HG03103 (cell line): Measurements from ENCODE around the gene TMOD2.

ENCODE experiments used
- ATAC-seq: cut with Tn5 transposase; IDR thresholded peaks from one replicate; pipeline ENCODE4 v1.9.1; 2021; ENCODE audit warnings: low read depth; ENCODE audit not compliant: unreplicated experiment

Gene TMOD2

DNA sequence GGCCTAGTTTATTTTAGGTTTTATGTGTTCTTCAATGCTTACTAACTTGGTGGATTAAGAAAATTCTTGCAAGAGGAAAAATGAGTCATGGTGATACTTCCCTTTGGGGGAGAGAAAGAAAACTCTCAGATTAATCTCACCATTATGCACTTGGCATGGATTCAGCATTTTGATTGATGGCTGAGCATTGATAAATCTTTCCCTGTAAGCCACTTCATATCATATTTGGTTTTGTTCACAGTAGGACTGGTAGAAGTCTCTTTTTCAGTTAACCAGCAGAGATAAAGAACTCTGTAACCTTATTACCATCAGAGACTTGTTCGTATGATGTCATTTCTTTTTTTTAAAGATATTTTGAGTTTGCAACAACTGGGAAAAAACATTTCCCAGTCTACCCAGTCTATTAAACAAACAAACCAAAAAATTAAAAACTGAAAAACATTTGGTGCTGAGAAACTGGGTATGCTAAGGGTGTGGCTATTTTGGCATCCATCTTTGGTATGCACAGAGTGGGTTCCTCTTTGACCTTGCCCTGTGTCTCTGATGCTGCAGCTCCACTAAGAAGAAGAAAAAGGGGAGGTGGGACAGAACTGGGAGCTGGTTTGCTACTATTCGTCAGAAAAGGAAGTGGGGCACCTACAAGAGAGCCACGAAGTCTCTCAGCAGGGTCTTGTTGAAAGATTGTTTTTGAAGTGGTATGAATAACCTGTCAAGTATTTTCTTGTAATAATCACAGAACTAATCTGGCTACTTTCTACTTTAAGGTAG lies 95.2 kb downstream of the TMOD2 start:
- ATAC-seq, result no peak

DNA sequence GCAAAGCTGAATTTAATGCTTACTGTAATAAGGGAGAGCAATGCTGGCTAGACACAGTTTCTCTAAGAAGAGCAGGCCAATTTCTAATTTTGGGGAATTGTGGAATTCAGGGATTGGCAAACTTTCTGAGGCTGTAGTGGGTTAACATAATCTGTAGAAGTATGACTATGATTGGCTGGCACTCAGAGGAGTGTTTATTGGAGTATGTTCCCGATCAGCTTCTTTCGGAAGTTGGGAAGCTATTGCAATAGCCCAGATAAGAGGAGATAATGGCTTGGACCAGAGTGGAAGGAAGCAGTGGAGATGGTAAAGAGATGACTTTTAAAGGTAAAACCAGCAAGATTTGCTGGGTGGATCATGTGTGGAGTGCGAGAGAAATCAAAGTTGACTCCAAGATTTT lies 97.4 kb downstream of the TMOD2 start:
- ATAC-seq, result no peak

DNA sequence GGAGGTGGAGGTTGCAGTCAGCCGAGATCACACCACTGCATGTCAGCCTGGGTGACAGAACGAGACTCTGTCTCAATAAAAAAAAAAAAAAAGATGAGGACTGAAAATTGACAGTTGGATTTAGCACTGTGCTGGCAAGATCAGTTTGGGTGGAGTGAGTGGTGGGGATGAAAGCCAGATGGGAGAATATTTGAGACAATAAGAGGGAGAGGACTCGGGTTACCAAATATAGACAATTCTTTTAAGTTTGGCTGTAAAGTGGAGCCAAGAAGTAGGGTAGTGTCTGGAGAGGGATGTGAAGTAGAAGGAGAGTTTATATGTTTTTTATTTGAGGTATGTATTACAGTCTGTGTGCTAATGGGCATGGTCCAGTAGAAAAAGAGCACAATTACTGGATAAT lies 98.5 kb downstream of the TMOD2 start:
- ATAC-seq, result no peak

DNA sequence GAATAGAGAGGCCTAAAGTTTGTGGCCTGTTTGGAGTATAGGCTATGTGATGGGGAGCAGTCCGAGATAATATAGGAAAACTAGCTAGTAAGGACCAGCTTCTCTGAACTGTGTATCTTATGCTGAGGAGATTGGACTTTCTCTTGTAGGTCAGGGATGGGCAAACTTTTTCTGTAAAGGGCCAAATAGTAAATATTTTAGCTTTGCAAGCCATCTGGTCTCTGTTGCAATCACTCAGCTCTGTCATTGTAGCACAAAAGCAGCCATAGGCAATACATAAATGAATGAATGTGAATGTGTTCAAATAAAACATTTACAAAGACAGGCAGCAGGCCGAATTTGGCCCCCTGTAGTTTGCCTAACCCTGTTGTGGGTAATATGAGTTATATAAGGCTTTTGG lies 102.6 kb downstream of the TMOD2 start:
- ATAC-seq, result no peak

DNA sequence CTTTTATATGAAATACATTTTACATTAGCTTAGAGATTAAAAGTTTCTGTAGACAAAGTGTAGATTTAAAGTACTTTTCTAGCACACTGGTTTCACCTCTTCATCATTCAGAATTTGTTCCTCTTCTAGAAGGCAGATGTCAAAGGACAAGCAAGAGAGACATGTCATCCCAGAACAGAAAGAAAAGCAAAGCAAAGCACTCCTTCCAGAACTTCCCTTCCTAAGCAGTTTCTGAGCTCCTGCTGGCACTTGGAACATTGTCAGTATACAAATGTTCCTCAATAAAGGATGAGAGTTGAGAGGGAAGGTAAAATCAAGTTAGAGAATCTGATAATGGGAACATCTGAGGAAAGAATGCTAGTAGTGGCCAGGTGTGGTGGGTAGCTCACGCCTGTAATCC lies 104.2 kb downstream of the TMOD2 start:
- ATAC-seq, result no peak

DNA sequence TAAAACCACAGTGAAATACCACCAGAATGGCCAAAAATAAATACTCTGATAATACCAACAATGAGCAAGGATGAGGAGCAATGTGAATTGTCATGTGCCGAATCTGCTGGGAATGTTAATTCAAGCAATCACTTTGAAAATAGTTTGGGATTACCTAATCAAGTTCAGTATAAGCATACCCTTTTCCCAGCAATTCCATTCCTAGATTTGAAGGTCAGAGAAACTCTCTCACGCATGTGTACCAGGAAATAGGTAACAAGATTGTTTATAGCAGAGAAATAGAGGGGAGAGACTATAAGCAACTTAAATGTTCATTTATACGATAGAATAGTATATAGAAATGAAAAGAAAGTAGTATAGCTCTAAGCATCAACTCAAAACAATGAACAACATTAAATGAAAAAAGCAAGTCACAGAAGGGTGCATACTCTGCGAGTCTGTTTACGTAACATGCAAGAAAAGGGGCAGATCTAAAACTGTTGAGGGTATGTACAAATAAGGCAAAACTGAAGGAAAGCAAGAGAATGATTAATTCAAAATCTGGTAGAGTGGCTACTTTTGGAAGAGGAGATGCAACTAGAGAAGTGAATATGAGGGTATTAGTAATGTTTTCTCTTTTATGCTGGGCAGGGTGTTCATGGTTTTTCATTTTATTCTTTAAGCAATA lies 105.5 kb downstream of the TMOD2 start:
- no peak for ATAC-seq

DNA sequence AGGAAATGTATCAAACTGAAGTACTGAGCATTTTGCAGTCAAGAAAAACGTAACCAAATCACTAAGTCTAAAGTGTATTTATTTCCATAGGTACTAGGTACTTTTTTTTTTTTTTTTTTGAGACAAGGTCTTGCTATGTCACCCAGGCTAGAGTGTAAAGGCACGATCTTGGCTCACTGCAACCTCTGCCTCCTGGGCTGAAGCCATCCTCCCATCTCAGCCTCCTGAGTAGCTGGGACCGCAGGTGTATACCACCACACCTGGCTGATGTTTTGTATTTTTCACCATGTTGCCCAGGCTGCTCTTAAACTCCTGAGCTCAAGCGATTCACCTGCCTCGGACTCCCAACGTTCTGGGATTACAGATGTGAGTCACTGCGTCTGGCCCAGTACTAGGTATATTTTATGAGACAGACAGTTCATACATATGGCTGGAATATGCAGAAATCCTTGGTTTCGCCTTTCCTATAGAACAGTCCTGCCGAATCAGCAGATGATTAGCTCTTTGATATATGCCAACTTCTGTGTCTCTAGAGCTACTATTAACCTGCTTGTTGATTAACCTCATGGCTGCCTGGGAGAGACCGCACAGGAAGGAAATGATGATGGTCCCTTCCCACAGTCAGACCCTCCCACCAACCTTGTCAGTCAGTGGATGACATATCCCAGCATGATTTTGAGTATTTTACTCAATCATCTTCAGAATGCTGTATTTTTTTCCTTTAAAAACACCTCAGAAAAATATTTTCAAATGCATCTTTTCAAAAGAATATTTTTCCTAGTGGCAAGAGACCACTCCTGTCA lies 110.4 kb downstream of the TMOD2 start:
- ATAC-seq, result no peak

DNA sequence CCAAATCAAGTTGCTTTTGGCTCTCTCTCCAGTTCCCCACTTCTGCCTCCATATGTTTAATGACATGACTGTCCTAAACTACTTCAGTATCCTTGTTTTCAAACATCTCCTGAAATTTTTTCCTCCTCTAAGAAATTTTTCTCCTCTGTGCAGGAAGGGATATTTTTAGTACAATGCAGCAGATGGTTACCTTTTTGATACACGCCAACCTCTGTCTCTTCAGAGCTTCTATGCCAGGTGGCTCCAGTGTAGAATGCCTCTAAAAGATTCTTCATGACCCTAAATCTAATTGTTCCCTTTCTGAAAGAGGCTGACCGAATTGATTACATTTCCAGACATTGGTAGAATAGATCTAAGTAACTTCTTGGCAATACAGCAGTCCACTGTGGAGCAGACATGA lies 111.7 kb downstream of the TMOD2 start:
- no peak for ATAC-seq

DNA sequence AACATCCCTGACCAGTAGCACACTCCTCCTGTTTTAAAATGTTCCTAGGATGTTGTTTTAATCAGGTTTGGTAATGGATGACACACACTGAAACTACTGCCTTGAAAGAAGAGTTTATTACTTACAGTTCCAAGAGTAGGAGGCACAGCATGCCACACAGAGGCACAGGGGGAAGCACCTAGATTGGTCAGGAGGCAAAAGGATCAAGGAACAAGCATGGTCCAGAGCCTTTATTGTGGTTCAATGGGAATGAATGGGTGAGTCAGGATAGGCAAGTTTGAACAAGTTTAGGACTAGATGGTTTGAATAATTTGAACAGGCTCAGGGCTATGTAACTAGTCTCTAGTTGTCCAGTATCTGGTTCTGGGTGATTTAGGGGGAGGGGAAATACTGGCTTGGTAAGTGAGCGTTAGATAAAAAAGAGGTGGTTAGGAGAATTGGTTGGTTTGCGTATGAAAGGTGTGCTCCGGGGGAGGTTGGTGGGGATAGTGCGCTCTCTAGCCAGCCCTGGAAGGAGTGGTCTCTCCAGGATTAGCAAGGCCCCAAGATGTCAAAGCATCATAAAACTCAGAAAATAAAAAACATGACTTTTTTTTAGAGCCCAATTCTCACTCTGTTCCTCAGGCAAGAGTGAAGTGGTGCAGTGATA lies 113.1 kb downstream of the TMOD2 start:
- no peak for ATAC-seq

DNA sequence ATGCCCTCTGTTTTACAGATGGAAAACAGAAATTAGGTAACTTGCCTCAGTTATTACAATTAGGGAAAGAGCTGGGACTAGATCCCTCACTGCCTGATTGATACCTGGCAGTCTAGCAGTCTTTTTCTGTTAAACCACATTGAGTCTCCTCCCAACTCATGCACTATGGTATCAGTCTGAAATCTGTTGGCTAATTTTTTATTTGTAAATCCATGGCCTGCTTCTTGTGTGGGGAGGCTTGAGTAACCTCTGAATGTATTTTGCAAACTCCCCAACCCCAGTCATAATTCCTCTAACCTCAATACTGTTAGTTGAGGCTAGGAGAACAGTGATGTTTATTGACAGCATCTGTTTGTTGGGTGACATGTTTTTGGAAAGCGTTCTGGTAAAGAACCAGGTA lies 113.9 kb downstream of the TMOD2 start:
- no peak for ATAC-seq
